HG02973 (cell line): ENCODE measurements around the gene FHAD1.
"Not testable (repeated sequence)": the region's sequence is repeated elsewhere in the genome, so short reads cannot be mapped to it uniquely, and the experiment has no call there.

Experiments
- ATAC-seq: cut with Tn5 transposase; IDR thresholded peaks from one replicate; pipeline ENCODE4 v1.9.1; 2021; ENCODE audit warnings: moderate library complexity; ENCODE audit not compliant: unreplicated experiment

FHAD1 gene

GRCh38 chr1:15275921-15276683 lies 29.1 kb downstream of the FHAD1 start:
- ATAC-seq, result no peak

- no peak for ATAC-seq
These were observed 29.8 kb downstream of the FHAD1 start for GRCh38 chr1:15276691-15277446.

GRCh38 chr1:15277447-15277838 lies 30.4 kb downstream of the FHAD1 start:
- no peak for ATAC-seq

GRCh38 chr1:15277933-15278332 lies 30.9 kb downstream of the FHAD1 start:
- ATAC-seq, result no peak

GRCh38 chr1:15279576-15280230 lies 32.7 kb downstream of the FHAD1 start:
- no peak for ATAC-seq

- ATAC-seq, result no peak
These were observed 33.4 kb downstream of the FHAD1 start for GRCh38 chr1:15280416-15280815.

GRCh38 chr1:15282038-15282437 lies 35.0 kb downstream of the FHAD1 start:
- no peak for ATAC-seq

- no peak for ATAC-seq
These were observed 35.9 kb downstream of the FHAD1 start for GRCh38 chr1:15282810-15283474.

GRCh38 chr1:15283526-15283925 lies 36.5 kb downstream of the FHAD1 start:
- ATAC-seq, result no peak

- no peak for ATAC-seq
These were observed 39.4 kb downstream of the FHAD1 start for GRCh38 chr1:15286452-15286851.

GRCh38 chr1:15287035-15287979 lies 40.3 kb downstream of the FHAD1 start:
- ATAC-seq, result no peak

GRCh38 chr1:15288173-15288926 lies 41.3 kb downstream of the FHAD1 start:
- ATAC-seq, result no peak

- no peak for ATAC-seq
These were observed 42.2 kb downstream of the FHAD1 start for GRCh38 chr1:15289251-15289651.

- no peak for ATAC-seq
These were observed 43.4 kb downstream of the FHAD1 start for GRCh38 chr1:15290382-15290781.

GRCh38 chr1:15295696-15296095 lies 48.7 kb downstream of the FHAD1 start:
- ATAC-seq, result no peak

- no peak for ATAC-seq
These were observed 49.7 kb downstream of the FHAD1 start for GRCh38 chr1:15296585-15297321.

- not testable (repeated sequence) for ATAC-seq
These were observed 51.0 kb downstream of the FHAD1 start for GRCh38 chr1:15297975-15298374.

GRCh38 chr1:15299179-15299578 lies 52.2 kb downstream of the FHAD1 start:
- ATAC-seq, result no peak

- no peak for ATAC-seq
These were observed 52.8 kb downstream of the FHAD1 start for GRCh38 chr1:15299806-15300205.
